NOMO-1 (cell line): ENCODE results near the gene RDH11.
"Not testable (repeated sequence)": the region's sequence is repeated elsewhere in the genome, so short reads cannot be mapped to it uniquely, and the experiment has no call there.

Source experiments
- DNase-seq, 2 experiments: peaks; one replicate each; lab custom pipeline; 2025; ENCODE audit not compliant: unreplicated experiment in 2 of 2; lab: John Stamatoyannopoulos, UW

The RDH11 gene

DNA sequence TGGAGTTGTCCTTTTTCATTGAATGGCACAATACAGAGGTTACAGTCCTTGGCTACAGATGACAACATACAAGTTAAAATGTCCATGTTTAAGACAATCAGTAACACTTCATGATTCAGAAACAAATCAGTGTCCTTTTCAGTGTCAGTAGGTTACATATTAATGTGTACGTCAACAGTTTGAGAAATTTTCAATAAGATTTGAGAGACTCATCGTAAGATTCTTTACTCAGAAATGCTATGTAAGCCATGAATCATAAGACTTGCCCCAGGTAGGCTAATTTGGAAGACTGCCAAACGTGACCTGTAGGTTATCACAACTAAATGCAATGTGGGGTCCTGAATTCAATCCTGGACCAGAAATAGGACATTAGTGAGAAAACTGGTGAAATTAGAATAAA lies 9.6 kb upstream of the RDH11 start:
- DNase-seq: no peak

DNA sequence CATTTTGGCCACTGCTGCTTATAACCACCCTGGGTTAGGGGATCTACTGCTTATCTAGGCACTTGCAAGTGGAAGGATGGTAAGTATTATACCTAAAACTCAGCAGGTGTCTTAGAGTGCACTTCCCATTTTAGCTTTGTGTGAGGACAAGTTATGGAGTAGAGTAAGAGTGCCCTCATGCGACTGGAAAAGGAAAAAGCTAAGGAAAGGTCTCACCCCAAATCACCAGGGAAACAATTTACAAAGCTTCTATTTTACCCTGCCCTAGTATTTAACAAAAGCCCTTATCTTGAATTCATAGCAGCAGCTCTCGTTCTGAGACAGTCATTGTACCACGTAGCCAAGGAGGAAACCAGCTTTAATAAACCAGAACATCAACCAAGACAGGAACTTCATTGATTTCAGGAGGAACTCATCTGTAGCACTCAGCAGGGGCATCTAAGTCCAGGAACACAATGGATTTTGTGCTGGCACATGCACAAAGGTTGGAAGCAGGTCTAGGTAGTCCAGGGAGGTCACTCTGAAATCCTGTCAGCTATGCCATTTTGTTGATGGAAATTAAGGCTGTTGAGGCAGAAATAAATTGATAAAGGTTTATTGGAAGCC lies 9.0 kb upstream of the RDH11 start:
- peak; percentile 41 to 84 for DNase-seq

DNA sequence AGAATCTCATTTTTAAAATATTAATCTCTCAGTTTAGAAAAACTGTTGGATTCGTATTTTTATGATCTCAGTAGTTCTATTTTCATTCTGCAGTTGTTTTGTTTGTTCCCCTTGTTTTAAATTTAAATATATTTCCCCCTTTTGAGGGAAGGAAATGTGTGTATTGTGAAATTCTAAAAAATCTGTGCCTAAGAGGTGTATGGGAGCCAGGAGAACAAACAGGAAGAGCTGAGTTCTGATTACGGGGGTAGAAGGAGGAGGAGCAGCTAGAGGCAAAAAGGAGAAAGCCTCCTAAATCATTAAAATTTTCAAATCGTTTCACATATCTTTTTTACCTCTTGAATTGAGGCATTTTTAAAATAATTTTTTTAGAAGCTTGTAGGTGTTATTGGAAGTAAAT lies 8.4 kb upstream of the RDH11 start:
- DNase-seq: no peak

DNA sequence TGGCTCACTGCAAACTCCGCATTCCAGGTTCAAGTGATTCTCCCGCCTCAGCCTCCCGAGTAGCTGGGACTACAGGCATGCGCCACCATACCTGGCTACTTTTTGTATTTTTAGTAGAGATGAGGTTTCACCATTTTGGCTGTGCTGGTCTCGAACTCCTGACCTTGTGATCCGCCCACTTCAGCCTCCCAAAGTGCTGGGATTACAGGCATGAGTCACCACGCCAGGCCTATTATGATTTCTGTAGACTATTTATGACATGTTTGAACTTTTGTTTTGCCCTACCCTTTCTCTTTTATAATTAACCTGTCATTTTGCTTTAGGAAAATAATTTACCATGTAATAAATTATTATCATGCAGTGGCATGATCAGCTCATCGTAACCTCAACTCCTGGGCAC lies 5.9 kb upstream of the RDH11 start, which contains the start of gene RDH12:
Gene RDH12, plus strand, starts transcription at position 395 of the 400 bp plus-strand sequence. CDS start 20,757 bp downstream, outside the sequence.
- not testable (repeated sequence) for DNase-seq

DNA sequence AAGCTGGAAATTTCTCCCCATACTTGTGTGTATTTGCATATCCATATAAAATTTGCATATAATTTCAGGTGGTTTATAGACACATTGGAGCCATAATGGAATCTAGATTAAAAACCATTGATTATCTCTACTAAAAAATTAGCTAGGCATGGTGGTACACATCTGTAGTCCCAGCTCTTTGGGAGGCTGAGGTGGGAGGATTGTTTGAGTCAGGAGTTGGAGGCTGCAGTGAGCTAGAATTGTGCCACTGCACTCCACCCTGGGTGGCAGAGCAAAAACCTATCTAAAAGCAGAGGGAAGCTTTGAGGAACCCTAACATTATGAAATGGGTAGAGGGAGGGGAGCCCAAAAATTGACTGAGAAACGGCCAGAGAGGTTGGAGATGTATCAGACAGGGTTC lies 2.6 kb upstream of the RDH11 start:
- no peak for DNase-seq

DNA sequence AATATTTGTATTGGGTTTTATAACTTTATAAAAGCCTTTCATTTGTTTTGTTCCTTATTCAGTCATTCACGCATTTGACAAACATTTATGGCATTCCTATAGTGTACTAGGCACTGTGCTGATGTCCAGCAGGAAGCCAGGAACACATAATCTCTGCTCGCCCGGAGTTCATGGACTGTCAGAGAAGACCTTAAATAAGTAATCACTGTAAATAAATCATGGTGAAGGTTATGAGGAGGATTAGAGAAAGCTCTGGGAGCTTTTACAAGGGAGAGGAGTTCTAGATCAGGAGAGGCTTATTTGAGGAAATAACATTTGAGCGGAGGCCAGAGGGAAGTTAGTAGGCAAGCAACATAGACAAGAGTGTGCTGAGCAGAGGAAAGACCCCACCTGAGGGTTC lies 1.4 kb upstream of the RDH11 start:
- no peak for DNase-seq

DNA sequence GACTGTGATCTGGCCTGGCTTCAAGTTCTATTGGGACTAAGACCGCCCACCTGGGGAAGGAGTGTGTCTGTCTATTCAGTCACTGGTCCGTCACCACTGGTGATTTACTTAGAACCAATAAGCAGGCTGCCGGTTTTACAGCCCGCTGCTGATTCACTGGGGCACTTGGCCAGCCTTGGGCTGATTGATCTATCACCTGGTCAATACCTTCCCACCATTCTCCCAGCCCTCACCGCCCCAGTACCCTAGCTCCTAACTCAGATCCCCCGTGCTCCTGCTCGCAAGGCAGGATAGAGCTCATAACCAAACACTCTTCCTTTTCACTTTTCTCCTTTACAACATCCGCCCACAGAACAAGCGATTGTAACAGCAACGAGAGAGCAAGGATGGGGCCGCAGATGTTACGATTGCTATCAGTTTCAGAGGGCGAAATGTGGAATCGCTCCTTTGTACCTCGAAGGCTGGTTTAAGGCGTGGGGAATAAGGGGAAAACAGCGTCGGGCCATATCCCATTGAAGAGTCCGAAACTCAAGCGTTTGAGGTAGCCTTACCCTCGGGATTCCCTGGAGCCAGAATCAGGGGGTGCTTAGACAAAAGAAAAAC lies 672 bp downstream of the RDH11 start:
- peak; percentile 64 to 75 for DNase-seq

DNA sequence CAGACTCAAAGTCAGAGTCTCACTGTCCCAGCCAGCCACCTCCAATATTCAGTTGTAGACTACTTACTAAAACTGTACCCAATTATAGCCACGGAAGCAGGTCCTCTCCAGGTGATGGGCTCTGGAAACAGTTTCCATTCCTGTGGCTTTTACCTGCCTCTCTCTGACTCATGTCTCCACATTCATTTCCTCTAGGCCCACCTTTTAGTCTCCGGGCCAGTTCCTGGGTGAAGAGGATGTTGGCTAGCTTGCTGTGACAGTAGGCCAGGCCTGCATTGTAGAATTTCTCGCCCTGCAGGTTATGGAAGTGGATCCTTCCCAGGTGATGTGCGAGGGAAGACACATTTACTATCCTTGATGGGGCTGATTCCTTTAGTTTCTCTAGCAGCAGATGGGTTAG lies 5.6 kb downstream of the RDH11 start:
- no peak for DNase-seq

DNA sequence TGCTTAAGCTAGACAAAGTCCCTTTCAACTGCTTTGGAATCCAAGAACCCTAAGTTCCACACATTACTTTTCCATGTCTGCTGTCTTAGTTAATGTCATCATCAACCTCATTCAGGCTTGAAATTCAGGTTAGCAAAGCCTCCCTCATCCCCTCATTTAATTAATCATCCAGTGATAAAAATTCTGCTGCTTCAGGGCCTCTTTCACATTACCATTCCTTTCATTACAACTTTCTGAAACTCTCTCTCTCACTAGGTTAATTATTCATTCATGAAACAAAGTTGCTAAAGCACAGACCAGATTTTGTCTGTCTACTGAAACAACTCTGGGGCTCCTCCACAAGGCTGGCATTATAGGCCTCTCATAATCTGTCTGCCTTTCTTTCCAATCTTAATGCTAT lies 11.7 kb downstream of the RDH11 start:
- no peak for DNase-seq

DNA sequence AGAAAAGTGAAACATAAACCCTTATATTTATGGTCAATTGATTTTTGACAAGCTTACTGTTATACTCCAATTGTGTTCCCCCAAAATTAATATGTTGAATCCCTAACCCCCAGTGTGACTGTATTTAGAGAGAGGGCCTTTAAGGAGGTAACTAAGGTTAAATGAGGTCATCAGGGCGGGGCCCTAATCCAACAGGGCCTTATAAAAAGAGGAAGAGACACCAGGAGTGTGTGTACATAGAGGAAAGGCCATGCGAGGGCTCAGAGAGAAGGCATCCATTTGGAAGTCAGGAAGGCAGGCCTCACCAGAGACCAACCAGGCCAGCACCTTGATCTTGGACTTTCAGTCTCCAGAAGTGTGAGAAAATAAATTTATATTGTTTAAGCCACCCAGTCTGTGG lies 14.6 kb downstream of the RDH11 start:
- peak; percentile 47 to 66 for DNase-seq

DNA sequence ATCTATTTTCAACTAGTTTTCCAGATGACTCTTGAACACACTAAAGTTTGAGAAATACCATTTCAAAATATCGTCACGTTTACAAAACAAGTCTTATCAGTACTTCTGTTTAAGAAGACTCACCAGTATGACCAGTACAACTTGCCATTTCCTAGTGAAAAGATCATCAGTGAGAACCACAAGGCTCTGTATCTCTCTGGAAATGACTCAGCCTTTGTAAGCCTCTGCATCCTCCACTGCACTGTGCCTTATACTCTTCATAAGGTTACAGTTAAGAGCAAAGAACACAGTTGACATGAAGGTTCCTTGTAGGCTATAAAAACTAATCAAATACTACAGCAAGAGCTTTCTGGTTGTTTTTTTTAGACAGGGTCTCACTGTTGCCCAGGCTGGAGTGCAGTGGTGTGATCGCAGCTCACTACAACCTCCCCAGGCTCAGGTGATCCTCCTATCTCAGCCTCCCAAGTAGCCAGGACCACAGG lies 15.4 kb downstream of the RDH11 start:
- no peak for DNase-seq

DNA sequence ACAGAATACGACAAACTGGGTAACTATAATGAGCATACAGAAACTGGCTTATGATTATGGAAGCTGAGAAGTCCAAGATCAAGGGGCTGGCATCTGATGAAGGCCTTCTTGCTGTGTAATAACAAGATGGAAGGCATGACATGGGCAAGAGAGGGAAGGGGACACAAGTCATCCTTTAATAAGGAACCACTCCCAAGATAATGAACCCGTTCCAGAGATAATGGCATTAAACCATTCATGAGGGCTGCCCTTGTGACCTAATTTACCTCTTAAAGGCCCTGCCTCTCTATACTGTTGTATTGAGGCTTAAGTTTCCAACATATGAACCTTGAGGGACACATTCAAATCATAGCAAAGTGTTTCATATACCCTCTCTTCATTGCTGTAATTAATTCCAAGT lies 16.6 kb downstream of the RDH11 start:
- DNase-seq: no peak

DNA sequence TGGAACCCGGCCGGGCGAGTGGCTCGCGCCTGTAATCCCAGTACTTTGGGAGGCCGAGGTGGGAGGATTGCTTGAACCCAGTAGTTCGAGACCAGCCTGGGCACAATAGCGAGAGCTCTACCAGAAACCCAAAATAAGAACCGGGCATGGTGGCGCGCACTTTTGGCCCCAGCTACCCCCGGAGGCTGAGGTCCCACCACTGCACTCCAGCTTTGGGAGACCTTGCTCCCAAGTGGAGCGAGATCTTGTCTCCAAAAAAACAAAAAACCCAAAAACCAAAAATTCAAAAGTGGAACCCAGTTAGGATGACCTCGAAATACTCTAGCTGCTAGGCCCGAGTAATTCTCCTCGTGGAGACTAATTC lies 20.4 kb downstream of the RDH11 start:
- no peak for DNase-seq

DNA sequence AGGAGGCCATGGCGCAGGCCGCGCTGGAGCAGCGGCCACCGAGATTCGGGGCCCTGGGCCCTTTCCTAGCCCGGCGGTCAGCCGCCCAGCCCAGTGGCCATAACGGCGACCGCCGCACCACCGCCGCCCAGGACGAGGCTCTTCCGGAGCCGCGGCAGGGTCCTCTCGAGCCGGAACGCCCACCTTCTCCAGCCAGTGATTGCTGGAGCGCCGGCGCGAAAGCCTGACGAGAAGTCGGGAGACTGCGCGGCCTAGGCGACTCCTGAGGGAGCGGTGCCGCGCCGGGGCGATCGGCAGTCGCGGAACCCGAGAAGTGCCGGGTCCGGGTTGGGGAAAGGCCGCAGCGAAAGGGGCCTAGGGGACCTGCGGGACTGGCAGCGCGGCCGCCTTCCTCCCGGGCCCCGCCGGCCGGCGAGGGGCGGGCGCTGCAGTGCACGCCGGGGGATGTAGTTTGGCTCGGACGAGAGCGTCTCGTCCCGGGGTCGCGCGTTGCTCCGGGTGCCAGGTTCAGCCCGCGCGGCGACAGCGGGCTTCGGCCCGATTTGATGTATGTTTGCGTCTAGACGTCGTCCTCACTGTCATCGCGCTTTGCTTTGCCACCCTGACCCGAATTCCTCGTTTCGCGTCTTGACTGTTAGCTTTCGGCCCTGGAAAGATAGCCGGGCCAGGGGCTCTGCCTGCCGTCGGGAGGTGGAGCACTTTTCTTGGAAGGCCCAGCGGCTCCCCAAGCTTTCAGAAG lies 20.9 kb downstream of the RDH11 start, which contains the start of gene VTI1B:
Gene VTI1B, minus strand, starts transcription at position 153 of the 739 bp plus-strand sequence. Its CDS starts 143 bp downstream, at position 10.
- peak; percentile 70 to 79 for DNase-seq

DNA sequence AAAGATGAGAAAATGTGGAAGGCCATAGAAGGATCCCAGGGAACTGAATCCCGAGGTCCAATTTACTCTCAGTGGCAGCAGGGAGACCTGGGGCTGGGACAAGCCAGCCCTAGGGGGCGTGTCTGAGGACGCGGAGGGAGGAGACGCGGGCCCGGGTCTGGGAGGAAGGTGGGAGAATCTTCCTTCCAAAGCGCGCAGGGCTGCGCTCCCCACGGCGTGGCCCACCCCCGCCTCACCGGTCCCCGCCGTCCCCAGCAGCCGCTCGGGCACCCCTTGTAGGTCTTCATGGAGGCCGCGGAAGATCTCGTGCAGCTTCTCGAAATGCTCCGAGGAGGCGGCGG lies 21.5 kb downstream of the RDH11 start:
- peak; percentile 17 to 26 for DNase-seq

DNA sequence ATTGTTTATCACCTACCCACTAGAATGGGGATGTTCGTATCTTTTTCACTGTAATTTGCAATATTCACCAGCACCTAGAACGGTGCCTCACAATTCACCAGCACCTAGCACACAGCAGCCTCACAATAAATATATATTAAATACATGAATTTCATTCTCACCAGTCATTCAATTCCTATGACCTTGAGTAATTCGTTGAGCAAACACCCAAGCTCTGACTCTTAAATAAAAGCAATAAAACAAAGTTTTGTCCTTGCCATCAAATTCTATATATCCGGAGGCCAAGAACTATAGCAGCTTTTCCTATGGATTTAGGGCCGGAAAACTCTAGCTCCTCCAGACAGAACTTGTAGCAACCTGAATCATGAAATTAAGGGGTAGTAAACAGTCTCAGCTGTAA lies 22.1 kb downstream of the RDH11 start:
- no peak for DNase-seq

DNA sequence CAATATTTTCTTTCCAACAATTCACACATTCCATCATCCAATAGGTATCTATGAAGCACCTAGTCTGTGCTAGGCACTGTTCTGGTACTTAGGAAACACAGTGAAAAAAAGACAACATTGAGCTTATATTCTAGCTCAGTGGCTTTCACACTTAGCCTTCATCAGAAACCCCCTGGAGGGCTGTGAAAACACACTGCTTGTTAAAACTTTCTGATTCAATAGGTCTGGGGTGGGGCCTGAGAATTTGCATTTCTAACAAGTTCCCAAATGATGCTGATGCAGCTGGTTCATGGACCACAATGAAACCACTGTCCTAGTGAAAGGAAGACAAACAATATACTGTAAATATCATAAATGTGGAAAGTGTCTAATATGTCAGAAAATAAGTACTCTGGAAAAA lies 27.0 kb downstream of the RDH11 start:
- DNase-seq: no peak

DNA sequence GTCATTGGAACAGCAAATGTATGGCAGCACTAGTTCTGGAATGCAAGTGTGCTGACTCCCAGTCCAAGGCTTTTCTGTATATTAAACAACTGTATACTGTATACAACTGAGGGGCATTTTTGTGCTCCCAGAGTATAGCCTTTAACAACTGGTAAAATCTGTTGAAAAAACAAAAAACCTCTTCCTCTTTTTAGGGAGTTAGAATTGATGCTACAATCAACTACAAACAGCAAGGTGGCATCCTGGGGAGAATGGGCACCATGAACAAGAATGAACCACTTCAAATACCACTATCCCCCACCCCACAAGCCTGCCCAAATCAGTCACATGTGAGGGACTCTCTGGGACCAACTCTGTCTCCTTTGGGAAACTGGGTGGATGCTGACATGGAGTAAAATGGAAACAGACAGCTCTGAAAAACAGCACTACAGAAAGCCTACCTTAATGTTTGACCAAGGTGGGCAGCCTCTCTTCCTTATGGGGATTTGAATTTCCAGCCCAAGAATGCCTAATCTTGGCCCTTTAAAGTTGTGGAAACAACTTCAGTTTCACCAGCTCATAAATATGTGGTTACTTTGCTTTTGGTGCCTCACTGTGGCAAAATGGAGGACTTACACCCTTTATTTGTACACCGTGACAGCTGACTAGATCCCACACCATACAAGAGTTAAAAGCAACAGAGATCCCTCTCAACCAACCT lies 28.7 kb downstream of the RDH11 start:
- DNase-seq: peak; percentile 22 to 51

DNA sequence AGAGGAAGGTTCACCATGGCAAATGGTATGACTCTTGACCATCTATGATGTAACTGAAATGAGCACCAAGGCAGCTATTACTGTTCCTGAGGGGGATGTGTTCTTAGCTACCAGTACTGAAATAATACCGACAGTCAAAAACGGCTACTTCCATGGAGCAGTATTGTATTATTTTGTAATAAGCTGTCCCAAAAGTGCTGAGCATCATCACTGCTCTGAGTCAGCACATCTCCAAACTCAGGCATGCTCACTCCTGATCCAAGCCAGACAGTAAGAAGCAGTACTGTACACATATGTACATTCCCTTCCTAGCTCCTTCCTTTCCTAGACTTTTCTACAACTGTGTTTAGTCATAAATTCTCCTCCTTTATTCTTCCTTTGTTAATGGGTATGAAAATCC lies 29.7 kb downstream of the RDH11 start:
- no peak for DNase-seq

DNA sequence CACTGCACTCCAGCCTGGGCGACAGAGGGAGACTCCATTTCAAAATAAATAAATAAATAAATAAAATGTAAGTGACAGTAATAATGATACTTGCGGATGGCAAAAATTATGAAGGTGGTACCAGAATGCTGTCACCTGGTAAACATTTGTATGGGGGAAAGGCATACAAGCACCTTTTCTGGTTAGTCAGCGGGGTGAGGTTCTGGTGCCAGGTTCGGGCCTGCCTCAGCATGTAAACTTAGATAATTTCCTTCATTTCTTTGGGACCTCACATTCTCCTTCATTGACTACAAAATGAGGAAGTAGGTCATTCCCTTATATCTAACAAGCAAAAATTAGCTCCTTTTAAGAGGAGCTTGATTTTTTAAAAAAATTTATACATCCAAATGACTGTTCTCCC lies 31.9 kb downstream of the RDH11 start:
- peak in 1 of 2 experiments; percentile 4 for DNase-seq

DNA sequence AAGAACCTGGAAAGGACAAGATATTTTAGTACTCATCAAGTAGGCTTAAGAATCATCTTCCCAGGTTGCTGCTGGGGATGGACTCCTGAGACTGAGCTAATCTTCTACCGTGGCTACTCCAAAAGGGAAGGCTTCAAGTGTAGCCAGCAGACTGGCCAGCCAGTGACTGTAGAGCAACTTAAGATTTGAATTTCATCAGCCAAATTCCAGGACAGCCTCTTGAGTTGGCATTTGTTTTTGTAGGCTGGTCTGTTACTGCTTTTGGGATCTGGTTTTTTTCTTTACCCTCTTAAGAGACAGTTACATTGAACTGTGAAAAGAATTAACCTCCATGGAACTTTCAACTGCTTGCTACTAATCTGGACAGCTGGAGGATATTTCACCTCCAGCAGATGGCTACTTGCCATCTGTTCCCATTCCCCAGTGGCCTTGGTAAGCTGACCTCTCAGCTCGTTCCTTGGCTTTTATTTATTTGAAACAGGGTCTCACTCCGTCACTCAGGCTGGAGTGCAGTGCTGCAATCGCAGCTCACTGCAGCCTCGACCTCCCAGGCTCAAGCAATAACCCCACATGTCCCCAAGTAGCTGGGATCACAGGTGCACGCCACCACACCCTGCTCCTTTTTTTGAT lies 41.8 kb downstream of the RDH11 start:
- DNase-seq: no peak
